Lung (tissue), 12 donors: ENCODE data around the gene MDFIC. TPM values are rescaled to one million over a fixed set of nuclear protein-coding genes. Genes with fewer than 3 reads are reported as not detected.

Source experiments
- ATAC-seq: fragments of 200-7000 bp; cut with Tn5 transposase; one replicate; pipeline ENCODE4 v1.9.1; 2020; ENCODE audit warnings: moderate number of reproducible peaks; ENCODE audit not compliant: insufficient read depth, low FRiP score
- DNase-seq, 3 donors: peaks; one replicate each; pipeline ENCODE4 v3.0.0-alpha.2; 2013 to 2017
- H3K27ac ChIP-seq, 2 donors: one replicate each; pipeline ENCODE4 v1.5.1; 2013; ENCODE audit warnings: mild to moderate bottlenecking in 2 of 2, moderate library complexity in 2 of 2, control low read depth in 1 of 2, inconsistent platforms in 1 of 2, low read depth in 1 of 2, low read length in 1 of 2
- H3K27me3 ChIP-seq, 3 donors: one replicate each; pipeline ENCODE4 v1.5.1; 2013; ENCODE audit warnings: low read length in 2 of 3; ENCODE audit not compliant: control insufficient read depth in 3 of 3, insufficient read depth in 3 of 3
- H3K36me3 ChIP-seq, 4 donors: one replicate each; pipeline ENCODE4 v1.5.1; 2013; ENCODE audit warnings: low read length in 4 of 4, mild to moderate bottlenecking in 1 of 4, moderate library complexity in 1 of 4; ENCODE audit not compliant: control insufficient read depth in 4 of 4, insufficient read depth in 4 of 4
- H3K4me1 ChIP-seq, 5 donors: one replicate each; pipeline ENCODE4 v1.5.1; 2013; ENCODE audit warnings: low read length in 5 of 5, mild to moderate bottlenecking in 2 of 5, moderate library complexity in 1 of 5; ENCODE audit not compliant: control insufficient read depth in 5 of 5, insufficient read depth in 5 of 5
- H3K4me3 ChIP-seq: one replicate; pipeline ENCODE4 v1.5.1; 2013; ENCODE audit warnings: mild to moderate bottlenecking, control low read depth, moderate library complexity
- H3K9ac ChIP-seq, 2 donors: one replicate each; pipeline ENCODE4 v1.5.1; 2013; ENCODE audit warnings: low read length in 2 of 2, control low read depth in 1 of 2; ENCODE audit not compliant: insufficient read depth in 1 of 2
- H3K9me3 ChIP-seq, 4 donors: one replicate each; pipeline ENCODE4 v1.5.1; 2013; ENCODE audit warnings: low read length in 3 of 4, mild to moderate bottlenecking in 1 of 4, moderate library complexity in 1 of 4; ENCODE audit not compliant: control insufficient read depth in 4 of 4, insufficient read depth in 3 of 4
- CTCF ChIP-seq: IDR thresholded peaks from 2 replicates; pipeline ENCODE4 v1.5.1; 2012; ENCODE audit warnings: mild to moderate bottlenecking; ENCODE audit errors: control extremely low read depth, extremely low read depth
- WGBS, 2 donors: extraction: QIAGEN DNeasy Blood & Tissue Kit; methylation state at CpG; one replicate each; pipeline ENCODE4 v1.1.7; 2013; 5-methylcytosine and 5-hydroxymethylcytosine counted together
- polyA plus RNA-seq, 2 donors: library from polyadenylated mRNA; stranded (reverse); fragments of 200-250 nt; gene quantifications; one replicate each; pipeline ENCODE4 v1.2.1, GENCODE V29; 2013
- total RNA-seq, 2 donors: library from RNA; depleted of rRNA in 1 of 2; stranded (reverse); fragments of >200 nt in 1 of 2; gene quantifications; one replicate each; pipeline ENCODE4 v1.2.1, GENCODE V29; 2014 to 2021
- donor health status: control.
- donor health status: control.
- donor health status: Bipolar disorder and iron deficiency.
- donor health status: healthy.
- donor health status: DM: yes; HTN: yes; CAD: no.

MDFIC gene
- total and polyA plus RNA-seq, 4 donors, result 13.3 to 55.5 (median 25.5) TPM

- TF ChIP-seq CTCF, result no peak
- H3K27ac ChIP-seq, result peak overlapping the region in 1 of 2 donors; percentile 50
Observed at GRCh38 chr7:114979803-114980507, 58.1 kb downstream of the MDFIC start.

GRCh38 chr7:114981323-114981722, 59.4 kb downstream of the MDFIC start:
- no peak for DNase-seq
- no peak overlapping the region for H3K27ac ChIP-seq
- TF ChIP-seq CTCF, result no peak
- WGBS, 2 donors, result 29 to 64% methylated on average over 2 of the region's 2 CpGs
- no peak for ATAC-seq
- peaks cover 0 to 14% (median 4%) of the 10 kb centered on the region in 5 donors for H3K4me1 ChIP-seq
- H3K36me3 ChIP-seq, result peaks cover 0 to 10% (median 6%) of the 10 kb centered on the region in 4 donors
- H3K9ac ChIP-seq, result no peak overlapping the region
- no peaks in the 10 kb centered on the region for H3K27me3 ChIP-seq
- H3K4me3 ChIP-seq, result no peak overlapping the region
- H3K9me3 ChIP-seq, result no peaks in the 10 kb centered on the region

More at GRCh38 chr7:114979803-114980507, 58.1 kb downstream of the MDFIC start:
- Histone ChIP-seq H3K4me3 (no peak overlapping the region), H3K9ac (no peak overlapping the region), H3K27me3 (no peaks in the 10 kb centered on the region), H3K9me3 (no peaks in the 10 kb centered on the region), H3K36me3 (peaks cover 0 to 9% (median 6%) of the 10 kb centered on the region in 4 donors), H3K4me1 (peaks cover 0 to 22% (median 5%) of the 10 kb centered on the region in 5 donors)
- DNase-seq (no peak), ATAC-seq (no peak)
- 65 to 67% methylated on average over 4 of the region's 4 CpGs for WGBS, 2 donors

GRCh38 chr7:114985116-114985715, 63.3 kb downstream of the MDFIC start:
- WGBS, 2 donors, result 77 to 92% methylated on average over 2 of the region's 2 CpGs
- peaks cover 0 to 6% (median 1%) of the 10 kb centered on the region in 4 donors for H3K36me3 ChIP-seq
- H3K9me3 ChIP-seq, result no peaks in the 10 kb centered on the region
- no peak for ATAC-seq
- no peak overlapping the region for H3K9ac ChIP-seq
- no peaks in the 10 kb centered on the region for H3K27me3 ChIP-seq
- DNase-seq, result peak in 2 of 3 donors; percentile 61 to 68
- H3K27ac ChIP-seq, result no peak overlapping the region
- no peak overlapping the region for H3K4me3 ChIP-seq
- TF ChIP-seq CTCF, result no peak
- H3K4me1 ChIP-seq, result peaks cover 0 to 22% (median 4%) of the 10 kb centered on the region in 5 donors
